ENCODE results near the gene ZNF10.
A peak's percentile ranks its signal among the peaks of the same experiment; 100 is the strongest.

Gene ZNF10

GRCh38 chr12:133130038-133130807, at the start of gene ZNF10, which contains the start of gene ZNF891:
TSS of gene ZNF10 (plus strand) at chr12:133130627. CDS start at chr12:133144493, 13,866 bp downstream.
TSS of gene ZNF891 (minus strand) at chr12:133130274. CDS start at chr12:133121918, 8,356 bp downstream.
- peak; percentile 93 for DNase-seq (ENCODE audit: low read depth)

- DNase-seq (ENCODE audit: low read depth) = no peak
Observed at GRCh38 chr12:133081159-133081780, 49.2 kb upstream of the ZNF10 start.

- DNase-seq (ENCODE audit: low read depth) = no peak
Observed at GRCh38 chr12:133083345-133083744, 47.1 kb upstream of the ZNF10 start.

GRCh38 chr12:133105620-133106019, 24.8 kb upstream of the ZNF10 start:
- DNase-seq (ENCODE audit: low read depth) = no peak

GRCh38 chr12:133106253-133106652, 24.2 kb upstream of the ZNF10 start:
- no peak for DNase-seq (ENCODE audit: low read depth)

GRCh38 chr12:133107121-133107520, 23.3 kb upstream of the ZNF10 start:
- no peak for DNase-seq (ENCODE audit: low read depth)

GRCh38 chr12:133108150-133108549, 22.3 kb upstream of the ZNF10 start:
- DNase-seq (ENCODE audit: low read depth) = no peak

- DNase-seq (ENCODE audit: low read depth) = no peak
Observed at GRCh38 chr12:133120385-133121191, 9.8 kb upstream of the ZNF10 start.

GRCh38 chr12:133124674-133125073, 5.8 kb upstream of the ZNF10 start:
- DNase-seq (ENCODE audit: low read depth) = no peak

- DNase-seq (ENCODE audit: low read depth) = no peak
Observed at GRCh38 chr12:133129368-133130037, 924 bp upstream of the ZNF10 start.

- no peak for DNase-seq (ENCODE audit: low read depth)
Observed at GRCh38 chr12:133130808-133131128, 341 bp downstream of the ZNF10 start.

- no peak for DNase-seq (ENCODE audit: low read depth)
Observed at GRCh38 chr12:133135747-133136146, 5.3 kb downstream of the ZNF10 start.

GRCh38 chr12:133145981-133146380, 15.6 kb downstream of the ZNF10 start:
- DNase-seq (ENCODE audit: low read depth) = no peak

GRCh38 chr12:133156125-133156690, 25.8 kb downstream of the ZNF10 start:
- no peak for DNase-seq (ENCODE audit: low read depth)

- no peak for DNase-seq (ENCODE audit: low read depth)
Observed at GRCh38 chr12:133165776-133166175, 35.3 kb downstream of the ZNF10 start.

- DNase-seq (ENCODE audit: low read depth) = no peak
Observed at GRCh38 chr12:133172491-133172890, 42.1 kb downstream of the ZNF10 start.

GRCh38 chr12:133174901-133175300, 44.5 kb downstream of the ZNF10 start:
- DNase-seq (ENCODE audit: low read depth) = no peak

- no peak for DNase-seq (ENCODE audit: low read depth)
Observed at GRCh38 chr12:133180669-133181068, 50.2 kb downstream of the ZNF10 start.

- peak; percentile 83 for DNase-seq (ENCODE audit: low read depth)
Observed at GRCh38 chr12:133181238-133181959, 51.0 kb downstream of the ZNF10 start, which contains the start of gene ZNF268. TSS of gene ZNF268 (plus strand) at chr12:133181495. CDS start at chr12:133181998, 503 bp downstream.

- no peak for DNase-seq (ENCODE audit: low read depth)
Observed at GRCh38 chr12:133190176-133190575, 59.7 kb downstream of the ZNF10 start.

- DNase-seq (ENCODE audit: low read depth) = no peak
Observed at GRCh38 chr12:133192847-133193246, 62.4 kb downstream of the ZNF10 start.

All from fibroblast of the conjunctiva (primary cell).